KBM-7 (cell line): Measurements from ENCODE around the gene GRIK4.
"Not testable (repeated sequence)": the region's sequence is repeated elsewhere in the genome, so short reads cannot be mapped to it uniquely, and the experiment has no call there.

ENCODE experiments used
- DNase-seq: peaks from one replicate; pipeline ENCODE4 v3.0.0-alpha.2; 2015
- in situ Hi-C: fragments of 300-500 bp; cut with MboI; formaldehyde crosslinking; loops from 2 replicates; pipeline ENCODE4 v1.14.3; 2020; ENCODE audit warnings: low sequenced_read_pairs, low pct_unique_long_range_greater_than_20kb, mixed read lengths

The GRIK4 gene

GRCh38 chr11:120778685-120779490 lies 267.3 kb downstream of the GRIK4 start:
- no peak for DNase-seq
- in situ Hi-C loops: no loop called here

GRCh38 chr11:120780239-120780638 lies 268.7 kb downstream of the GRIK4 start:
- in situ Hi-C loops: no loop called here
- no peak for DNase-seq

GRCh38 chr11:120781486-120782120 lies 270.1 kb downstream of the GRIK4 start:
- in situ Hi-C loops: no loop called here
- DNase-seq: no peak

GRCh38 chr11:120784566-120785251 lies 273.2 kb downstream of the GRIK4 start:
- DNase-seq: no peak
- in situ Hi-C loops: no loop called here

GRCh38 chr11:120785576-120785975 lies 274.0 kb downstream of the GRIK4 start:
- in situ Hi-C loops: no loop called here
- DNase-seq: no peak

- in situ Hi-C loops: no loop called here
- no peak for DNase-seq
These were observed 274.7 kb downstream of the GRIK4 start for GRCh38 chr11:120786206-120786735.

- DNase-seq, in situ Hi-C loops: not testable (repeated sequence)
These were observed 275.7 kb downstream of the GRIK4 start for GRCh38 chr11:120787224-120787623.

- no peak for DNase-seq
- in situ Hi-C loops: no loop called here
These were observed 277.8 kb downstream of the GRIK4 start for GRCh38 chr11:120789391-120789790.

GRCh38 chr11:120792306-120792705 lies 280.8 kb downstream of the GRIK4 start:
- DNase-seq: no peak
- in situ Hi-C loops: no loop called here

GRCh38 chr11:120793150-120793549 lies 281.6 kb downstream of the GRIK4 start:
- in situ Hi-C loops: no loop called here
- no peak for DNase-seq

GRCh38 chr11:120793806-120794479 lies 282.4 kb downstream of the GRIK4 start:
- no peak for DNase-seq
- in situ Hi-C loops: no loop called here

GRCh38 chr11:120794748-120795147 lies 283.2 kb downstream of the GRIK4 start:
- DNase-seq: no peak
- in situ Hi-C loops: no loop called here

GRCh38 chr11:120795185-120795584 lies 283.6 kb downstream of the GRIK4 start:
- no peak for DNase-seq
- in situ Hi-C loops: no loop called here

GRCh38 chr11:120797143-120797542 lies 285.6 kb downstream of the GRIK4 start:
- no peak for DNase-seq
- in situ Hi-C loops: no loop called here

- no peak for DNase-seq
- in situ Hi-C loops: no loop called here
These were observed 287.3 kb downstream of the GRIK4 start for GRCh38 chr11:120798854-120799253.

GRCh38 chr11:120800206-120800605 lies 288.7 kb downstream of the GRIK4 start:
- DNase-seq: no peak
- in situ Hi-C loops: no loop called here

- DNase-seq: peak; percentile 32
- in situ Hi-C loops: no loop called here
These were observed 290.5 kb downstream of the GRIK4 start for GRCh38 chr11:120801801-120802689.

GRCh38 chr11:120805960-120806555 lies 294.5 kb downstream of the GRIK4 start:
- DNase-seq: no peak
- in situ Hi-C loops: no loop called here
